GM10266 (cell line): ENCODE measurements around the gene CATSPERZ.

Source experiments
- DNase-seq: peaks from one replicate; pipeline ENCODE4 v3.0.0; 2012; ENCODE audit errors: extremely low spot score
- CTCF ChIP-seq: IDR thresholded peaks from 2 replicates; pipeline ENCODE4 v1.5.1; 2012; ENCODE audit warnings: mild to moderate bottlenecking, low read depth; ENCODE audit not compliant: control insufficient read depth, insufficient read depth; ENCODE audit errors: missing control alignments

Gene CATSPERZ

GRCh38 chr11:64299847-64300648 is at the start of gene CATSPERZ:
Gene CATSPERZ (plus strand): TSS chr11:64300358. CDS start chr11:64300411, 53 bp downstream.
- no peak for DNase-seq
- no peak for TF ChIP-seq CTCF

GRCh38 chr11:64250415-64251015 is 49.6 kb upstream of the CATSPERZ start:
- no peak for DNase-seq
- no peak for TF ChIP-seq CTCF

- DNase-seq, result peak; percentile 97
- peak; percentile 84 for TF ChIP-seq CTCF
Measured at GRCh38 chr11:64251016-64251752, 49.0 kb upstream of the CATSPERZ start, which contains the start of gene PLCB3. Gene PLCB3 (plus strand): TSS chr11:64251530. CDS start chr11:64251650, 120 bp downstream.

- no peak for DNase-seq
- no peak for TF ChIP-seq CTCF
Measured at GRCh38 chr11:64251753-64252002, 48.5 kb upstream of the CATSPERZ start.

- peak; percentile 64 for DNase-seq
- peak; percentile 31 for TF ChIP-seq CTCF
Measured at GRCh38 chr11:64252003-64252872, 47.9 kb upstream of the CATSPERZ start.

GRCh38 chr11:64253043-64253442 is 47.1 kb upstream of the CATSPERZ start:
- TF ChIP-seq CTCF, result no peak
- no peak for DNase-seq
